ENCODE results near the gene ARFGAP1.

ARFGAP1 gene

DNA sequence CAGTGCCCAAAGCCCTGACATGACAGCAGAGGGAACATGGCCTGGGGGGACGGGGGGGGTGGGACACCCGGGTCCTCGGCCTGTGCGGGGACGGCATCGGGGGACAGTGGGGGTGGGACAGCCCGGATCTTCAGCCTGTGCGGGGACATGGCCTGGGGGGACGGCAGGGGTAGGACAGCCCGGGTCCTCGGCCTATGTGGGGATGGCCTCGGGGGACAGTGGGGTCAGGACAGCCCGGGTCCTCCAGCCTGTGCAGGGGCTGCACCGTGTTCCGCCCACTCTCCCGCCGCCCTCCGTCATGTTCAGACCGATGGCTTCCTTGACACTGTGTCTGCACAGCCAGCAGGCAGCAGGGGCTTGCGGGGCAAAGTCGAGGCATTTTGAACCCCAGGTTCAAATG, 29.9 kb upstream of the ARFGAP1 start:
- Histone ChIP-seq H3K4me1 (ENCODE audit: insufficient read depth, insufficient read length) (peaks cover 22% of the 10 kb centered on the region), H3K9ac (ENCODE audit: insufficient read length, low read depth) (no peak overlapping the region), H3K36me3 (ENCODE audit: insufficient read depth, insufficient read length, low read length) (peaks cover 4% of the 10 kb centered on the region), H3K27me3 (ENCODE audit: insufficient read depth, insufficient read length) (no peaks in the 10 kb centered on the region), H3K4me3 (ENCODE audit: insufficient read length, low read depth) (no peak overlapping the region), H3K9me3 (ENCODE audit: insufficient read depth, low read length) (no peaks in the 10 kb centered on the region)
- TF ChIP-seq ZNF274 (IDR thresholded peaks at IDR 0.05; ENCODE audit: low read depth, low read length) = no peak
- no peak for TF ChIP-seq SUZ12 (IDR thresholded peaks at IDR 0.05; ENCODE audit: extremely low read depth, insufficient read depth, insufficient read length)
- no peak for TF ChIP-seq YY1 (IDR thresholded peaks at IDR 0.05; ENCODE audit: insufficient read depth, insufficient read length)
- no peak for DNase-seq (ENCODE audit: low read depth, low spot score)

DNA sequence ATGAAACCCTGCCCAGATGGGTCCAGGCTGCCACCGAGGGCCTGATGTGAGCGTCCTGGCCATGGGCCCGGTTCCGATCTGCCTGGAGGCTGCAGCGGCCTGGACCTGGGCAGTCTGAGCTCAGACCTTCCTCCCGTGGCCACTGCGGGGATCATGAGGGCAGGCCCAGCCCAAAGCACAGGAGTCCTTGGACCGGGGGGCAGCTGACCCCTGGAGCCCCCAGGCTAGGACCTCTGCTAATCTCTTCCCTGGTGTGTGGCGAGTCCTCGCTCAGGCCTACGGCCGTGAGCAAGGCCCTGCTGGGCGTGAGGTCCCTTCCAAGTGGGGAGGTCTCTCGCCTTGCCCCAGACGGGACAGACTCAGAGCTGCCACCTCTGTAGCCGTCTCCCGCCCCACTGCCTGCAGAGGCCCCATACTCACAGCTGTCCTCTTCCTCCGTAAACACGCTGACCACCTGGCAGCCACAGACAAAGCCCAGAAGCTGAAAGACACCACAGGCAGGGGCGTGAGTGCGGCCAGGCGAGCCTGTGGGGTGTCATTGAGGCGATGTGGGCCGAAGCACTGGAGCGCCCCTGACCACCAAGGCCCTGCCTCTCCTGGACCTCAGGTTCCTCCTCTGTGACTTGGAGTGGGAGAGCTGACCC, 28.9 kb upstream of the ARFGAP1 start:
- peaks cover 23% of the 10 kb centered on the region for H3K4me1 ChIP-seq (ENCODE audit: insufficient read depth, insufficient read length)

DNA sequence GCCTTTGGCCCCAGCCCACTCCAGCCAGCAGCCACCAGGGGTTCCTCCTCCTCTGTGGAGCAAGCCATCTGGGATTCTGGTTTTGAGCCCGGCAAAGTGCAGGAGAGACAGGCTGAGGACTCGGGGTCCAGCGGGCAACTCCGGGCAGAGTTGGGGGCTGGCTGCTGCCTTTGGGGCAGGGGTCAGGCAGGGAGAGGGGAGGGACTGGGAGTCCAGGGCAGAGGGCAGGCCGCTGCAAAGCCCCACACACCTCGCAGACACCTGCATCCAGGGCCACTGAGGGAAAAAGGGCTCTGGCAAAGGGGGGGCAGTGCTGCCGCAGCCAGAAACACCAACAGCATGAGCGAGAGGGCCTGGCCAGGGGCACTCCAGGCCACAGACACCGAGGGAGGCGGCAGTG, 28.1 kb upstream of the ARFGAP1 start:
- Histone ChIP-seq H3K27me3 (ENCODE audit: insufficient read depth, insufficient read length) (no peaks in the 10 kb centered on the region), H3K4me3 (ENCODE audit: insufficient read length, low read depth) (no peak overlapping the region), H3K36me3 (ENCODE audit: insufficient read depth, insufficient read length, low read length) (peaks cover 4% of the 10 kb centered on the region), H3K9ac (ENCODE audit: insufficient read length, low read depth) (no peak overlapping the region), H3K9me3 (ENCODE audit: insufficient read depth, low read length) (no peaks in the 10 kb centered on the region), H3K4me1 (ENCODE audit: insufficient read depth, insufficient read length) (peaks cover 23% of the 10 kb centered on the region)
- DNase-seq (ENCODE audit: low read depth, low spot score) = no peak
- TF ChIP-seq ZNF274 (IDR thresholded peaks at IDR 0.05; ENCODE audit: low read depth, low read length) = no peak
- no peak for TF ChIP-seq SUZ12 (IDR thresholded peaks at IDR 0.05; ENCODE audit: extremely low read depth, insufficient read depth, insufficient read length)
- TF ChIP-seq YY1 (IDR thresholded peaks at IDR 0.05; ENCODE audit: insufficient read depth, insufficient read length) = no peak

More for the DNA sequence above, 28.9 kb upstream of the ARFGAP1 start:
- TF ChIP-seq SUZ12 (IDR thresholded peaks at IDR 0.05; ENCODE audit: extremely low read depth, insufficient read depth, insufficient read length) (no peak), YY1 (IDR thresholded peaks at IDR 0.05; ENCODE audit: insufficient read depth, insufficient read length) (no peak), ZNF274 (IDR thresholded peaks at IDR 0.05; ENCODE audit: low read depth, low read length) (no peak)
- Histone ChIP-seq H3K9ac (ENCODE audit: insufficient read length, low read depth) (no peak overlapping the region), H3K9me3 (ENCODE audit: insufficient read depth, low read length) (no peaks in the 10 kb centered on the region), H3K27me3 (ENCODE audit: insufficient read depth, insufficient read length) (no peaks in the 10 kb centered on the region), H3K4me3 (ENCODE audit: insufficient read length, low read depth) (no peak overlapping the region), H3K36me3 (ENCODE audit: insufficient read depth, insufficient read length, low read length) (peaks cover 4% of the 10 kb centered on the region)
- no peak for DNase-seq (ENCODE audit: low read depth, low spot score)

DNA sequence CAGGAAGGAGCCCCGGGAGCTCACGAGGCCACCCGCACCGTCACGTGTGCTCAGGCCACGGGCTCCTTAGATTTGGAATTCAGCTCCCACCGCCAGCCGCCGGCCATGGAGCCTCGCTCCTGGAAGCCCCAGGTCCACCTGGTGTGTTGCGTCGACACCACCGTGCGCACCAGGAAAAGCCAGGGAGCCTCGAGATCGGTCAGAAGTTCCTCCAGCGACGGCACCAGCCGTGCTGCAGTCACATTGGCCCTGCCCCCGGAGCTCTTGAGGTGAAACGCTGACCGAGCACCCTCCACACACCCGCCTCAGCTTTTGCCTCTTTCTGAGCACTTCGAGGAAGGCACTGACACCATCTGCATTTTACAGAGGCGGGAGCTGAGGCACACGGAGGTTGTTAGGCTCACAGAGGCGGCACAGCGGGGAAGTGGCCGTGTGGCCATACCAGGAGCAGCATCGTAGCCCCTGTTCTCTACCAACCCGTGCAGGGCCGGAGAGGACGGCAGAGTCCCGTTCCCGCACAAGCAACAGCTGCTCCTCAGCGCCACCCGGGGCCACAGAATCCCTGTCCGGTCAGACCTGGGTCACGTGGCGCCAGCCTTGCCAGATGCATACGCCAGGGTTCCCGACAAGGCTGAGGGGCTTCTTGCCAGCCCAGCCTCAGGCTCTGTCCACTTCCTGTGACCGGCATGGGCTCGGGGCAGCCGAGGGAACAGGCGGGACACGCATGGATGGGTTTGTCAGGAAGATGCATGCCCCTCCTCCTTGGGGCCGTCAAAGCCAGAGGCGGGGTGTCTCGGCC, 25.9 kb upstream of the ARFGAP1 start:
- Histone ChIP-seq H3K9me3 (ENCODE audit: insufficient read depth, low read length) (no peaks in the 10 kb centered on the region; the same call in 1 of the 2 replicates), H3K27me3 (ENCODE audit: insufficient read depth, insufficient read length) (peaks cover 2% of the 10 kb centered on the region), H3K36me3 (ENCODE audit: insufficient read depth, insufficient read length, low read length) (peaks cover 4% of the 10 kb centered on the region), H3K4me1 (ENCODE audit: insufficient read depth, insufficient read length) (peaks cover 23% of the 10 kb centered on the region), H3K9ac (ENCODE audit: insufficient read length, low read depth) (peak overlapping the region; percentile 50), H3K4me3 (ENCODE audit: insufficient read length, low read depth) (no peak overlapping the region)
- DNase-seq (ENCODE audit: low read depth, low spot score) = no peak
- TF ChIP-seq ZNF274 (IDR thresholded peaks at IDR 0.05; ENCODE audit: low read depth, low read length) (no peak), SUZ12 (IDR thresholded peaks at IDR 0.05; ENCODE audit: extremely low read depth, insufficient read depth, insufficient read length) (no peak), YY1 (IDR thresholded peaks at IDR 0.05; ENCODE audit: insufficient read depth, insufficient read length) (no peak)

DNA sequence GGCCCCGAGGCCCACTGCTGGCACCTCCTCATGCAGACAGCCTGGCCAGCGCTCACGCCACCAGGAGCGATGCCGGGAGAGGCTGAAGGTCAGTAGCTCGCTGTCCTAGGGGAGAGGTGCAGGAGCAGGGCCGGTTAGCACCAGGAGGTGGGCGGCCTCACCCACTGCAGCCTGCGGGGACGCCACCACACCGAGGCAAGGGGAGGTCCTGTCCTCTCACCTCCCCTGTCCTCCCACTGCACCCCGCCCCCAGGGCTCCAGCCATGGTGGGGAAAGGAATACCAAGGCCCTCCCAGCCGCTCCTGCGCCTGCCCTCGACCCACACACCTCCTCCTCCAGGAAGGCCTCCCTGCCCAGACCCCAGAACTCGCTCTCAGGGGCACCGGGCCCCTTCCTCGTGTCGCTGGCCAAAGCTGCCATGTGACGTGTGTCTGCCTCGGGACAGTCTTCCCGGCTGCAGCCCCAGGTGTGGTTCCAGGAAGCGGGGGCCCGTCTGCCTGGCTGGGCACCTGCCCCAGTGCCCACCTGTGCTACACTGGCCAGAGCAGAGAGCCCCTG, 24.9 kb upstream of the ARFGAP1 start:
- no peak for DNase-seq (ENCODE audit: low read depth, low spot score)
- Histone ChIP-seq H3K4me1 (ENCODE audit: insufficient read depth, insufficient read length) (peaks cover 30% of the 10 kb centered on the region), H3K36me3 (ENCODE audit: insufficient read depth, insufficient read length, low read length) (peaks cover 4% of the 10 kb centered on the region), H3K27me3 (ENCODE audit: insufficient read depth, insufficient read length) (peaks cover 12% of the 10 kb centered on the region), H3K9ac (ENCODE audit: insufficient read length, low read depth) (peak overlapping the region; percentile 57), H3K9me3 (ENCODE audit: insufficient read depth, low read length) (no peaks in the 10 kb centered on the region; the same call in 1 of the 2 replicates), H3K4me3 (ENCODE audit: insufficient read length, low read depth) (no peak overlapping the region)
- no peak for TF ChIP-seq SUZ12 (IDR thresholded peaks at IDR 0.05; ENCODE audit: extremely low read depth, insufficient read depth, insufficient read length)
- no peak for TF ChIP-seq YY1 (IDR thresholded peaks at IDR 0.05; ENCODE audit: insufficient read depth, insufficient read length)
- no peak for TF ChIP-seq ZNF274 (IDR thresholded peaks at IDR 0.05; ENCODE audit: low read depth, low read length)

DNA sequence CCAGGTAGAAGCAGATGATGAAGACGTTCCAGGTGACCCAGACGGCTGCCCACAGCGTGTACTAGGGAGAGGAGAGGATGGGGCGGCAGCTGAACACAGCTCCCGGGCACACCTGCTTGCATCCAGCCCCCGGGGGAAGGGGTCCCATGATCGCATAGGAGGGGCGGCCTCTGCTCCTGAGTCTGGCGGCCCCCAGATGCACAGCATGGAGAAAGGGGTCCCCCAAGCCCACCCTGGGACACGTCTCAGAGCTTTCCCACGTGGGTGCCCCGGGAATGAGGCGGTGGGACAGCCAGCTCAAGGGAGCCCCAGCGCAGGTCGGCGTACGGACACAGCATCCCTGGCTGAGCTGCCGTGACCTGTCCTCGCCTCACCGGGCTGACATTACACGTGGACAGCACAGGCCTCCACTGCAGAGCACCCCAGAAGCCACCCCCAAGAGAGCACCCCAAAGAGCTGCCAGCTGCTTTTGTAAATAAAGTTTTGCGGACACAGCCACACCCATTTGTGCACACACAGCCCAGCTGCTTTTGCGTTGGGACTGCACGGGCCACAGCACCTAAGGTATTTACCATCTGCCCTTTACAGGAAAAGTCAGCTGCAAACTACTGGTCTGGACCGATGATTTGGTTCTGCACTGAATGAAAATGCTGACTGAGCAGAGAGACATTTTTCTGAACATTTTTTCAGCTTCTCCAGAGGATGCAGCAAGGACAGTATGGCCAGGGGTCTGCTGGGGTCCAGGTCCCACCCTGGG, 23.6 kb upstream of the ARFGAP1 start:
- H3K9me3 ChIP-seq (ENCODE audit: insufficient read depth, low read length) = no peaks in the 10 kb centered on the region; the same call in 1 of the 2 replicates
- H3K4me3 ChIP-seq (ENCODE audit: insufficient read length, low read depth) = no peak overlapping the region
- no peaks in the 10 kb centered on the region for H3K36me3 ChIP-seq (ENCODE audit: insufficient read depth, insufficient read length, low read length)
- DNase-seq (ENCODE audit: low read depth, low spot score) = no peak
- peaks cover 17% of the 10 kb centered on the region for H3K27me3 ChIP-seq (ENCODE audit: insufficient read depth, insufficient read length)
- peaks cover 35% of the 10 kb centered on the region for H3K4me1 ChIP-seq (ENCODE audit: insufficient read depth, insufficient read length)
- no peak overlapping the region for H3K9ac ChIP-seq (ENCODE audit: insufficient read length, low read depth)
- no peak for TF ChIP-seq ZNF274 (IDR thresholded peaks at IDR 0.05; ENCODE audit: low read depth, low read length)
- TF ChIP-seq YY1 (IDR thresholded peaks at IDR 0.05; ENCODE audit: insufficient read depth, insufficient read length) = no peak
- no peak for TF ChIP-seq SUZ12 (IDR thresholded peaks at IDR 0.05; ENCODE audit: extremely low read depth, insufficient read depth, insufficient read length)

Data from NT2/D1 (cell line).